ENCODE data around the gene C9orf50.

- TF ChIP-seq POLR2AphosphoS5 (IDR thresholded peaks at IDR 0.05) (no peak), CTCF (IDR thresholded peaks at IDR 0.05; ENCODE audit: poor library complexity, severe bottlenecking) (no peak), SMC3 (conservative IDR thresholded peaks at IDR 0.05; ENCODE audit: poor library complexity) (no peak), REST (IDR thresholded peaks at IDR 0.05; ENCODE audit: borderline replicate concordance) (no peak), TAF1 (IDR thresholded peaks at IDR 0.05; ENCODE audit: low read depth) (no peak), EP300 (conservative IDR thresholded peaks at IDR 0.05; ENCODE audit: poor library complexity, severe bottlenecking) (no peak)
Observed at GRCh38 chr9:129650680-129651235, 29.9 kb upstream of the C9orf50 start.

Data from neural cell (in vitro differentiated cells).